ENCODE measurements around the gene PLXNA4. TPM values are rescaled to one million over a fixed set of nuclear protein-coding genes. Genes with fewer than 3 reads are reported as not detected.
"Not testable (repeated sequence)": the region's sequence is repeated elsewhere in the genome, so short reads cannot be mapped to it uniquely, and the experiment has no call there.

PLXNA4 gene
- total and polyA plus RNA-seq, 7 experiments from 2014 or later: 0.05 to 31.6 (median 1.1) TPM

DNA sequence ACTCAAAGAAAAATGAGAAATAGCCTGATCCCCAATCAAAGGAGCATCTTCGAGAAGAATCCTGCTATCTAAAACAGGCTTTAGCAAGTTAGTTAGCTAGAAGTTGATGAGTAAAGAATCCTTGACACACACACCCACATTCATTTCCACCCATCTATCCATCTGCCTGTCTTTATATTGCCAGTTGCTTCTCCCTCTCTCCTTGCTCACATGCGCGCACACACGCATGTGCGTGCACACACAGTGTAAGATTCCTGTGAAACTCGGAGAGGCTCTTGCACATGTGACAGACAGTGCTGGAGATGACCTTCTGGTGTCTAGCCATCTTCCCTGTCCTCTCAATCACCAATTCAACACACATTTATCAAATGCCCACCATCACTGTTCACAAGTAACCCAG, 393.3 kb downstream of the PLXNA4 start:
- peaks cover 0 to 10% (median 0%) of the 10 kb centered on the region in 5 donors for H3K36me3 Mint-ChIP-seq
- H3K4me3 ChIP-seq (ENCODE audit: low read length): no peak overlapping the region
- DNase-seq: no peak
- no peaks in the 10 kb centered on the region for H3K4me1 ChIP-seq (ENCODE audit: control insufficient read depth in 2 of 2, insufficient read depth in 2 of 2, low read length in 2 of 2)
- no peaks in the 10 kb centered on the region for H3K27me3 Mint-ChIP-seq
- ChIA-PET CTCF (no interaction called here), POLR2A (no interaction called here)
- H3K27ac Mint-ChIP-seq: no peak overlapping the region
- H3K27me3 ChIP-seq (ENCODE audit: control insufficient read depth in 2 of 2, insufficient read depth in 2 of 2, low read length in 2 of 2): no peaks in the 10 kb centered on the region
- no peaks in the 10 kb centered on the region for H3K4me1 Mint-ChIP-seq
- H3K4me3 Mint-ChIP-seq: no peak overlapping the region
- H3K36me3 ChIP-seq (ENCODE audit: control insufficient read depth in 2 of 3, insufficient read depth in 3 of 3, low read length in 3 of 3): no peaks in the 10 kb centered on the region
- H3K9me3 Mint-ChIP-seq: peaks cover 4 to 22% (median 8%) of the 10 kb centered on the region in 11 donors
- H3K9me3 ChIP-seq (ENCODE audit: control insufficient read depth in 2 of 3, low read length in 3 of 3): peaks cover 0 to 8% (median 0%) of the 10 kb centered on the region in 3 experiments
- intact Hi-C loops (cut with micrococcal nuclease): no loop called here
- no peak for ATAC-seq
- no peak overlapping the region for H3K27ac ChIP-seq (ENCODE audit: low read depth, low read length)

DNA sequence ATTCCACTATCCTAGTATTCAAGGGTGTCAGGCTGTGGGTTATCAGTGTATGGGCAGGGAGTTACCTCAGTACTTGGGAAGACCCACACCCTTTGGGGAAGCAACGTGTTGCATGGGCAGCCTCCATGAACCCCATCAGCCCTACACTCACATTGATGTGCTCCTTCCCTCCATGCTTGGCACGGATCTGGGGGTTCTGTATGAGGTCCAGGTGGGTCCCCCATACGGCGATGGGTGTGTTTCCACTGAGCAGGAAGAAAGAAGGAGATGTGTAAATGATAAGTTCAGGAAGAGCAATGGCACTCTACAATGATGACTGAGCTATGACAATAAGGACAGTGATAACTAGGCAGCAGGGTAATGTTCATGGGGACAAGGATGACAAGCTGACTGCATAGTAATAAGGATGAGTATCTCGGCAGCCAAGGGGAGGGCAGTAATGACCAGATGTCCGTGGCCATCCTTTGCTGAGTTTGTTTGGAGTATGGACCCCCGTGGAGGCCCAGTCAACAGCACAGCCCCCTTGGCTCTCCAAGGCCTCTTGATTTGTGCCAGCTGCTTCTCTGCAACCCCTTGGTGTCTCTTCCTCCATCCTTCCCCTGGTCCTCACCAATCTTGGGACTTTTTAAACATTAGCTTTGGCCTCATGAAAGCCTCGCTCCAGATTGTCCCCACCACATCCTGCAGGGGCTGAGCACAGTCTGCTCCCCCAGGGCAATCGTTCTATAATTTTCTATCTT, 394.2 kb downstream of the PLXNA4 start:
- no peak overlapping the region for H3K27ac ChIP-seq (ENCODE audit: low read depth, low read length)
- no peaks in the 10 kb centered on the region for H3K36me3 ChIP-seq (ENCODE audit: control insufficient read depth in 2 of 3, insufficient read depth in 3 of 3, low read length in 3 of 3)
- CTCF ChIA-PET: no interaction called here
- H3K4me3 ChIP-seq (ENCODE audit: low read length): no peak overlapping the region
- Mint-ChIP-seq H3K27me3 (no peaks in the 10 kb centered on the region), H3K27ac (no peak overlapping the region), H3K36me3 (peaks cover 0 to 6% (median 0%) of the 10 kb centered on the region in 5 donors), H3K4me3 (no peak overlapping the region), H3K9me3 (peaks cover under 1 to 13% (median 5%) of the 10 kb centered on the region in 11 donors), H3K4me1 (no peaks in the 10 kb centered on the region)
- peaks cover 0 to 3% (median 0%) of the 10 kb centered on the region in 3 experiments for H3K9me3 ChIP-seq (ENCODE audit: control insufficient read depth in 2 of 3, low read length in 3 of 3)
- intact Hi-C loops (cut with micrococcal nuclease): no loop called here
- no peaks in the 10 kb centered on the region for H3K27me3 ChIP-seq (ENCODE audit: control insufficient read depth in 2 of 2, insufficient read depth in 2 of 2, low read length in 2 of 2)
- H3K4me1 ChIP-seq (ENCODE audit: control insufficient read depth in 2 of 2, insufficient read depth in 2 of 2, low read length in 2 of 2): no peaks in the 10 kb centered on the region
- DNase-seq (no peak), ATAC-seq (no peak)
- POLR2A ChIA-PET: no interaction called here

DNA sequence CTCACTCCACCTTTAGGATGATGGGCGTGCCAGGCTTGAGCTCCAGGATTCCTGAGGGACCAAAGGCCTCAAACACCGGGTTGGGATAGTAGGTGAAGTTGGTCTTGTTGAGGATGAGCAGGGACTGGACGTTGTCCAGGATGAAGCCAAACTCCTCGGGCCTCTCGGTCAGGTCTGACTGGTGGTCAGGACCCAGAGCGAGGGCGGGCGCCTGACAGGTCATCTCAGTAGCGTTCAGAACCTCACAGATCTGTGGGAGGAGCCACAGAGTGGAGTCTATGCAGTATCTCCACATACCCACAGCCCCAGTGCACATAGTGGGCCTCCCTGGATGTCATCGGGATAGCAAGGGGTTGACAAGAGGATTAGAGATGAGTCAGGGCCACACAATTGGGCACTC, 394.9 kb downstream of the PLXNA4 start:
- H3K9me3 ChIP-seq (ENCODE audit: control insufficient read depth in 2 of 3, low read length in 3 of 3): no peaks in the 10 kb centered on the region

DNA sequence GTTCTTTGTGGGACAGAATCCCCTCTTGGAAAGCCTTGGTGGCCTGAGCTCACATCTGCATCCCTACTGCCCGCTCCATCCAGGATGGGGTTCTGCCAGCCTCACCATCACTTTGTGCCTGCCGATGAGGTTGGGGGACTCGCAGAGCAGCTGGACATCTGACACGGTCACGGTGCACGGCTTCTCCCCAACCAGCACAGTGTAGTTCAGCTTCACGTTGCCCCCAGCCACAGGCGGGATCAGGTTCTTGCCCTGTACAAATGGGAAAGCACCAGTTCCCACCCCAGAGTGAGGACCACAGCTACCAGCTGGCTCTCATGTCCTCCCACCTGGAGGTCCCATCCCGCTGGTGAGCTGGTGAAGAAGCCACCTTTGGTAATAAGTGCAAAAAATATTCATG, 395.8 kb downstream of the PLXNA4 start:
- intact Hi-C loops (cut with micrococcal nuclease): no loop called here
- DNase-seq (no peak), ATAC-seq (no peak)
- Histone ChIP-seq H3K27me3 (ENCODE audit: control insufficient read depth in 2 of 2, insufficient read depth in 2 of 2, low read length in 2 of 2) (no peaks in the 10 kb centered on the region), H3K4me3 (ENCODE audit: low read length) (no peak overlapping the region), H3K9me3 (ENCODE audit: control insufficient read depth in 2 of 3, low read length in 3 of 3) (no peaks in the 10 kb centered on the region), H3K4me1 (ENCODE audit: control insufficient read depth in 2 of 2, insufficient read depth in 2 of 2, low read length in 2 of 2) (no peaks in the 10 kb centered on the region), H3K27ac (ENCODE audit: low read depth, low read length) (no peak overlapping the region), H3K36me3 (ENCODE audit: control insufficient read depth in 2 of 3, insufficient read depth in 3 of 3, low read length in 3 of 3) (no peaks in the 10 kb centered on the region)
- POLR2A ChIA-PET: no interaction called here
- Mint-ChIP-seq H3K27me3 (no peaks in the 10 kb centered on the region), H3K27ac (no peak overlapping the region), H3K9me3 (no peaks in the 10 kb centered on the region), H3K4me3 (no peak overlapping the region), H3K4me1 (no peaks in the 10 kb centered on the region), H3K36me3 (no peaks in the 10 kb centered on the region)
- CTCF ChIA-PET: no interaction called here

More for the DNA sequence above, 394.9 kb downstream of the PLXNA4 start:
- Mint-ChIP-seq H3K36me3 (no peaks in the 10 kb centered on the region), H3K27me3 (no peaks in the 10 kb centered on the region), H3K9me3 (peaks cover 0 to 5% (median 0%) of the 10 kb centered on the region in 11 donors), H3K4me1 (no peaks in the 10 kb centered on the region), H3K27ac (no peak overlapping the region), H3K4me3 (no peak overlapping the region)
- intact Hi-C loops (cut with micrococcal nuclease): no loop called here
- ATAC-seq (no peak), DNase-seq (no peak)
- Histone ChIP-seq H3K27me3 (ENCODE audit: control insufficient read depth in 2 of 2, insufficient read depth in 2 of 2, low read length in 2 of 2) (no peaks in the 10 kb centered on the region), H3K27ac (ENCODE audit: low read depth, low read length) (no peak overlapping the region), H3K4me1 (ENCODE audit: control insufficient read depth in 2 of 2, insufficient read depth in 2 of 2, low read length in 2 of 2) (no peaks in the 10 kb centered on the region), H3K4me3 (ENCODE audit: low read length) (no peak overlapping the region), H3K36me3 (ENCODE audit: control insufficient read depth in 2 of 3, insufficient read depth in 3 of 3, low read length in 3 of 3) (no peaks in the 10 kb centered on the region)
- CTCF ChIA-PET: no interaction called here
- POLR2A ChIA-PET: no interaction called here

DNA sequence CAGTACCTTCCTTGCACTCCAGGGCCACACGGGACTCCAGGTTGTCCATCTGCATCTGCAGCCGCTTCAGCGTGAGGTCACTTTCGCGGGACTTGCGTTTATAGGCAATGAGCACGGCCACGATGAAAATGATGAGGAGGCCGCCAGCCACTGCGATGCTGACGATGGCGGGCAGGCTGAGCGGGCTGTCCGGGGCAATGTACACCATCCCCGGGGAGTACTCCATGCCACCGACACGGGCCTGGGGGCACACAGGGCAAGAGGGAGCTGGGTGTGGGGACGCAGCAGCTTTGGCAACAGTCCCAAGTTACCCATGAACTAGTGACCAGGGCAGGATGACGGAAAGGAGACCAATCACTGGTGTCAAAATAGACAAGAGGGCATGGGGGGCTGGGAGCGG, 396.6 kb downstream of the PLXNA4 start:
- Histone ChIP-seq H3K27ac (ENCODE audit: low read depth, low read length) (no peak overlapping the region), H3K9me3 (ENCODE audit: control insufficient read depth in 2 of 3, low read length in 3 of 3) (no peaks in the 10 kb centered on the region), H3K27me3 (ENCODE audit: control insufficient read depth in 2 of 2, insufficient read depth in 2 of 2, low read length in 2 of 2) (no peaks in the 10 kb centered on the region), H3K4me3 (ENCODE audit: low read length) (no peak overlapping the region), H3K4me1 (ENCODE audit: control insufficient read depth in 2 of 2, insufficient read depth in 2 of 2, low read length in 2 of 2) (no peaks in the 10 kb centered on the region), H3K36me3 (ENCODE audit: control insufficient read depth in 2 of 3, insufficient read depth in 3 of 3, low read length in 3 of 3) (no peaks in the 10 kb centered on the region)
- Mint-ChIP-seq H3K4me1 (no peaks in the 10 kb centered on the region), H3K9me3 (no peaks in the 10 kb centered on the region), H3K4me3 (no peak overlapping the region), H3K27me3 (no peaks in the 10 kb centered on the region), H3K36me3 (no peaks in the 10 kb centered on the region), H3K27ac (no peak overlapping the region)
- ATAC-seq (no peak), DNase-seq (no peak)
- intact Hi-C loops (cut with micrococcal nuclease): no loop called here
- CTCF ChIA-PET: no interaction called here
- POLR2A ChIA-PET: no interaction called here

DNA sequence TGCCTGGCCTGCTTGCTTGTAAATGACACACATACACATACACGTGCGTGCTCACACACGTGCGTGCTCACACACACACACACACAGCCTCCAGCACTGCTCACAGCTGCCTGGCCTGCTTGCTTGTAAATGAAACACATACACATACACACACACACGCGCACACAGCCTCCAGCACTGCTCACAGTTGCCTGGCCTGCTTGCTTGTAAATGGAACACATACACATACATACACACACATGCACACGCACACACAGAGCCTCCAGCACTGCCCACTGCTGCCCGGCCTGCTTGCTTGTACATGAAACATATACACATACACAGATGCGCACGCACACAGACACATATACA, 397.2 kb downstream of the PLXNA4 start:
- no peaks in the 10 kb centered on the region for H3K9me3 Mint-ChIP-seq
- ChIA-PET CTCF (no interaction called here), POLR2A (no interaction called here)
- Histone ChIP-seq H3K27ac (ENCODE audit: low read depth, low read length) (no peak overlapping the region), H3K27me3 (ENCODE audit: control insufficient read depth in 2 of 2, insufficient read depth in 2 of 2, low read length in 2 of 2) (no peaks in the 10 kb centered on the region), H3K36me3 (ENCODE audit: control insufficient read depth in 2 of 3, insufficient read depth in 3 of 3, low read length in 3 of 3) (no peaks in the 10 kb centered on the region), H3K9me3 (ENCODE audit: control insufficient read depth in 2 of 3, low read length in 3 of 3) (no peaks in the 10 kb centered on the region), H3K4me1 (ENCODE audit: control insufficient read depth in 2 of 2, insufficient read depth in 2 of 2, low read length in 2 of 2) (no peaks in the 10 kb centered on the region), H3K4me3 (ENCODE audit: low read length) (no peak overlapping the region)
- no peaks in the 10 kb centered on the region for H3K36me3 Mint-ChIP-seq
- no peak for ATAC-seq
- H3K27me3 Mint-ChIP-seq: no peaks in the 10 kb centered on the region
- H3K4me3 Mint-ChIP-seq: no peak overlapping the region
- no peak for DNase-seq
- H3K4me1 Mint-ChIP-seq: no peaks in the 10 kb centered on the region
- H3K27ac Mint-ChIP-seq: no peak overlapping the region
- intact Hi-C loops (cut with micrococcal nuclease): no loop called here

DNA sequence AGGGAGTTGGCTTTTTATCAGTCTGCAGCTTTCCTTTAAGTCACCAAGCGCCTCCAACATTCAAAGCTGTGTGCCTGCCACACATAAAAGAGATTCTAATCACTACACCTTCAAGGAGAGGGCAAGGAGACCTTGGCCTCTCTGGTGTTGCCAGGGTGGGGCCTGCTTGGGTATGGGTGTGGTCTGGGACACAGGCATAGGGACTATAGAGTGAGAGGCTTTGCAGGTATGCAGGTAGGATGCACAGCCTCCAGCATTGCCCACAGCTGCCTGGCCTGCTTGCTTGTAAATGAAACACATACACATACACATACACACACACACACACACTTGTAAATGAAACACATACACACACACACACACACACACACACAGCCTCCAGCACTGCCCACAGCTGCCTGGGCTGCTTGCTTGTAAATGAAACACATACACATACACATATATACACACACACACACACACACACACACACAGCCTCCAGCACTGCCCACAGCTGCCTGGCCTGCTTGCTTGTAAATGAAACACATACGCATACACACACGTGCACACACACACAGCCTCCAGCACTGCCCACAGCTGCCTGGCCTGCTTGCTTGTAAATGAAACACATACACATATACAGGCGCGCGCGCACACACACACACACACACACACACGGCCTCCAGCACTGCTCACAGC, 397.7 kb downstream of the PLXNA4 start:
- H3K27me3 ChIP-seq (ENCODE audit: control insufficient read depth in 2 of 2, insufficient read depth in 2 of 2, low read length in 2 of 2); H3K36me3 ChIP-seq (ENCODE audit: control insufficient read depth in 2 of 3, insufficient read depth in 3 of 3, low read length in 3 of 3); H3K4me3 ChIP-seq (ENCODE audit: low read length); H3K9me3 ChIP-seq (ENCODE audit: control insufficient read depth in 2 of 3, low read length in 3 of 3); intact Hi-C loops (cut with micrococcal nuclease); H3K27me3 Mint-ChIP-seq; H3K27ac ChIP-seq (ENCODE audit: low read depth, low read length); H3K36me3 Mint-ChIP-seq; H3K4me1 ChIP-seq (ENCODE audit: control insufficient read depth in 2 of 2, insufficient read depth in 2 of 2, low read length in 2 of 2); ATAC-seq; H3K4me3 Mint-ChIP-seq; DNase-seq; H3K9me3 Mint-ChIP-seq; POLR2A ChIA-PET; CTCF ChIA-PET; H3K4me1 Mint-ChIP-seq; H3K27ac Mint-ChIP-seq: not testable (repeated sequence)

All from naive thymus-derived CD4-positive, alpha-beta T cell (primary cell).